Measurements from ENCODE around the gene RNF14. TPM values are rescaled to one million over a fixed set of nuclear protein-coding genes. Genes with fewer than 3 reads are reported as not detected.
A peak's percentile ranks its signal among the peaks of the same experiment; 100 is the strongest.

Gene RNF14
- total and polyA plus RNA-seq, 12 donors = 21.6 to 185 (median 83.6) TPM

- Histone ChIP-seq H3K4me1 (replicated peaks in 1 of 2) (peaks cover 10 to 23% of the 10 kb centered on the region in 2 donors), H3K9me3 (replicated peaks in 1 of 3) (no peaks in the 10 kb centered on the region), H3K36me3 (replicated peaks in 1 of 2) (peaks cover 0 to 2% of the 10 kb centered on the region in 2 donors), H3K4me3 (no peak overlapping the region), H3K27ac (no peak overlapping the region), H3K27me3 (no peaks in the 10 kb centered on the region)
- 82 to 94% (median 87%) methylated on average over 2 of the region's 2 CpGs for WGBS, 4 donors
- intact Hi-C loops (cut with DNase I) = no loop called here
- no peak for DNase-seq
- TF ChIP-seq, protein P1, sequence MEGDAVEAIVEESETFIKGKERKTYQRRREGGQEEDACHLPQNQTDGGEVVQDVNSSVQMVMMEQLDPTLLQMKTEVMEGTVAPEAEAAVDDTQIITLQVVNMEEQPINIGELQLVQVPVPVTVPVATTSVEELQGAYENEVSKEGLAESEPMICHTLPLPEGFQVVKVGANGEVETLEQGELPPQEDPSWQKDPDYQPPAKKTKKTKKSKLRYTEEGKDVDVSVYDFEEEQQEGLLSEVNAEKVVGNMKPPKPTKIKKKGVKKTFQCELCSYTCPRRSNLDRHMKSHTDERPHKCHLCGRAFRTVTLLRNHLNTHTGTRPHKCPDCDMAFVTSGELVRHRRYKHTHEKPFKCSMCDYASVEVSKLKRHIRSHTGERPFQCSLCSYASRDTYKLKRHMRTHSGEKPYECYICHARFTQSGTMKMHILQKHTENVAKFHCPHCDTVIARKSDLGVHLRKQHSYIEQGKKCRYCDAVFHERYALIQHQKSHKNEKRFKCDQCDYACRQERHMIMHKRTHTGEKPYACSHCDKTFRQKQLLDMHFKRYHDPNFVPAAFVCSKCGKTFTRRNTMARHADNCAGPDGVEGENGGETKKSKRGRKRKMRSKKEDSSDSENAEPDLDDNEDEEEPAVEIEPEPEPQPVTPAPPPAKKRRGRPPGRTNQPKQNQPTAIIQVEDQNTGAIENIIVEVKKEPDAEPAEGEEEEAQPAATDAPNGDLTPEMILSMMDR (IDR thresholded peaks at IDR 0.05) = no peak
- TF ChIP-seq POLR2A (IDR thresholded peaks at IDR 0.05) = no peak
Measured at GRCh38 chr5:141966963-141967333, 2.0 kb upstream of the RNF14 start.

- intact Hi-C loops (cut with DNase I) = no loop called here
- H3K36me3 ChIP-seq (replicated peaks in 1 of 2) = peaks cover 0 to 27% of the 10 kb centered on the region in 2 donors
- H3K9me3 ChIP-seq (replicated peaks in 1 of 3) = no peaks in the 10 kb centered on the region
- TF ChIP-seq, protein P1 (IDR thresholded peaks at IDR 0.05) = no peak
- TF ChIP-seq POLR2A (IDR thresholded peaks at IDR 0.05) = peak in 1 of 2 donors; percentile 46
- H3K27ac ChIP-seq = peak overlapping the region; percentile 88 to 98 (median 96)
- no peaks in the 10 kb centered on the region for H3K27me3 ChIP-seq
- peak in 2 of 7 donors; percentile 37 to 57 for DNase-seq
- peak overlapping the region in 2 of 4 donors; percentile 75 to 91 for H3K4me3 ChIP-seq
- 46 to 58% (median 50%) methylated on average over 2 of the region's 2 CpGs for WGBS, 4 donors
- peaks cover 10 to 42% of the 10 kb centered on the region in 2 donors for H3K4me1 ChIP-seq (replicated peaks in 1 of 2)
Measured at GRCh38 chr5:141969783-141970771, 1.2 kb downstream of the RNF14 start.

DNA sequence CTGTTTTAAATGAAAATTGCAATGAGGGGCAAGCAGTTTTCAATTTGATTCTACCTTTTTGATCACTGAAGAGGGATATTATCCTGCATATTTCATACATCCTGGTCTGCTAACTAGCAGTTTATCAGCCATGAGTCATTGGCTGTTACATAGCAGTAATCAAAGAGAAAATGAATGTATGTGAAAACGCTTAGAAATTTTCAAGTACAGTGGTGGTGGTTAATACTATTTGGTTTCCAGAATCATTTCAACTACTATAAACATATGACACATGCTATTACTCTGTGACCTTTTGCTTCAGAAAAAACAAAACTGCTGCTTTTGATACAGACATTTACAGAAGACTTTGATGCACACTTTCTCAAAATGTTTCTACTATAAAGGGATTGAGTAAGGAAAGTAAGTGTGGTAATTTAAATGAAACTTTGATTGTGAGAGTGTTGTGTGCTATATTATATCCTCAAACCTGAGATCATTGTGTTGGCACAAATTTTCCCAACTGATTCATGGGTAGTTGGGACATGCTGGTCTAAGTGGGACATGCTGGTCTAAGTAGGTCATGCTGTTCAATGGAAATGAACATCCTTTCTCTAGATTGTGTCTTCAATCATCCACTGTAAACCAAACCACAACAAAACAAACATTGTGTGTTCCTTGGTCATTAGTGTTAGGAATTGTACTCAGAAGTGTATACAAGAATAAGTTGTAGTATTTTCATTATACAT is 5.1 kb downstream of the RNF14 start:
- Histone ChIP-seq H3K36me3 (replicated peaks in 1 of 2) (peaks cover 0 to 48% of the 10 kb centered on the region in 2 donors), H3K27ac (no peak overlapping the region), H3K27me3 (no peaks in the 10 kb centered on the region), H3K9me3 (replicated peaks in 1 of 3) (no peaks in the 10 kb centered on the region), H3K4me1 (replicated peaks in 1 of 2) (peaks cover 10 to 52% of the 10 kb centered on the region in 2 donors), H3K4me3 (no peak overlapping the region)
- DNase-seq = no peak
- intact Hi-C loops (cut with DNase I) = no loop called here
- TF ChIP-seq, protein P1 (IDR thresholded peaks at IDR 0.05) = no peak
- TF ChIP-seq POLR2A (IDR thresholded peaks at IDR 0.05) = no peak
- WGBS, 4 donors = 39 to 63% (median 52%) methylated on average over 1 of the region's 1 CpG

DNA sequence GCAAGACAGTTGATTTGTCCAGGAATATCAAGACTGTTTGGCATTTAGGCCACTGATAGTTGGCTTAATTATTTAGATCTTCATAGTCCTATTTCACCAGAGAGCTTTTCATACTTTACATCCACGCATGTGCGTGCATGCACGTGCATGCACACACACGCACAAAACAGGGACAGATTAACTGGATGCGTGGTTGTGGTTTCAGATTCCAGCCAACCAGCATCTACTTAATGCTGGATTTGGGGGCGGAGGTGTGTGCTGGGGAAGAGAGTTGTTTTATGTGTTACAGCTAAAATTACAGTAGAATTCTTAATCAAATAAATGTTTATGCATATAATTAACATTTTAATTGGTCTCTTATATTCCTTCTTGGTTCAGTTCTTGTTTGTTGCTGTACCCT is 7.3 kb downstream of the RNF14 start:
- no peaks in the 10 kb centered on the region for H3K27me3 ChIP-seq
- H3K27ac ChIP-seq = no peak overlapping the region
- no peak overlapping the region for H3K4me3 ChIP-seq
- no peak for DNase-seq
- H3K4me1 ChIP-seq (replicated peaks in 1 of 2) = peaks cover 0 to 36% of the 10 kb centered on the region in 2 donors
- H3K9me3 ChIP-seq (replicated peaks in 1 of 3) = no peaks in the 10 kb centered on the region
- TF ChIP-seq, protein P1 (IDR thresholded peaks at IDR 0.05) = no peak
- no peak for TF ChIP-seq POLR2A (IDR thresholded peaks at IDR 0.05)
- intact Hi-C loops (cut with DNase I) = no loop called here
- WGBS, 4 donors = 93 to 96% (median 96%) methylated on average over 6 of the region's 6 CpGs
- H3K36me3 ChIP-seq (replicated peaks in 1 of 2) = peaks cover 0 to 69% of the 10 kb centered on the region in 2 donors
